K562 (cell line): ENCODE results near the gene ALAS2. TPM values are rescaled to one million over a fixed set of nuclear protein-coding genes. Genes with fewer than 3 reads are reported as not detected.

Experiments
- BRF1 ChIP-seq: IDR thresholded peaks from 3 replicates; pipeline ENCODE4 v1.6.1; 2011; ENCODE audit warnings: borderline replicate concordance, mild to moderate bottlenecking; ENCODE audit not compliant: insufficient read length; ENCODE audit errors: extremely low read depth
- CTCF ChIP-seq, 3 experiments: IDR thresholded peaks in 2 of 3; conservative IDR thresholded peaks in 1 of 3; 2 replicates each; pipeline ENCODE4 v1.5.1; 2011 to 2012; ENCODE audit warnings: low read length in 3 of 3, mild to moderate bottlenecking in 3 of 3, control low read depth in 2 of 3, improper control_type of control experiment in 1 of 3, inconsistent platforms in 1 of 3, low read depth in 1 of 3, mixed read lengths in 1 of 3, moderate library complexity in 1 of 3; ENCODE audit not compliant: insufficient read depth in 2 of 3
- ETV1 ChIP-seq: fragments of 450-650 bp; conservative IDR thresholded peaks from 2 replicates; pipeline ENCODE4 v1.6.1; 2016; ENCODE audit warnings: missing genetic modification characterization, control low read depth, low read depth, missing compliant biosample characterization
- GATAD2A ChIP-seq: fragments of 450-650 bp; IDR thresholded peaks from 2 replicates; pipeline ENCODE4 v1.6.1; 2017
- PPARD ChIP-seq: fragments of 250-450 bp; sonication (Bioruptor Pico); IDR thresholded peaks from 2 replicates; pipeline ENCODE4 v1.8.0; 2022; ENCODE audit warnings: inconsistent platforms, mild to moderate bottlenecking, moderate library complexity
- ZNF282 ChIP-seq: sonication (generic); formaldehyde crosslinking; IDR thresholded peaks from 2 replicates; pipeline ENCODE4 v1.8.1; 2023; ENCODE audit warnings: missing genetic modification reagents
- ZNF511 ChIP-seq: sonication (generic); formaldehyde crosslinking; IDR thresholded peaks from 2 replicates; pipeline ENCODE4 v1.8.0; 2022; ENCODE audit warnings: mild to moderate bottlenecking, missing genetic modification reagents
- polyA plus RNA-seq, 8 experiments: library from polyadenylated mRNA; depleted of rRNA in 4 of 8; stranded (reverse) in 5 of 8; unstranded in 3 of 8; fragments of >200 nt; fragmentation: Nextera tagmentation in 2 of 8; fragmentation: Illumina TruSeq in 1 of 8; extraction: Ambion mirVana in 2 of 8; extraction: Trizol in 1 of 8; gene quantifications; 2 replicates each; pipeline versions ENCODE4 v1.2.1 to v1.2.3, GENCODE V29; 2011 to 2014; ENCODE audit warnings: inconsistent platforms in 1 of 8, missing spikeins in 1 of 8
- total RNA-seq, 7 experiments: library from RNA; depleted of rRNA in 6 of 7; stranded (reverse); fragments of >200 nt in 6 of 7; fragmentation: Illumina TruSeq in 2 of 7; extraction: Trizol in 2 of 7; gene quantifications; 2 replicates each; pipeline versions ENCODE4 v1.2.1 to v1.2.3, GENCODE V29; 2011 to 2021; ENCODE audit warnings: low replicate concordance in 1 of 7
- TF ChIP-seq, protein P1 (sequence below), 2 experiments: fragments of 450-650 bp; IDR thresholded peaks; 2 replicates each; pipeline ENCODE4 v1.6.1; 2016; ENCODE audit warnings: mild to moderate bottlenecking in 2 of 2, borderline replicate concordance in 1 of 2, low read depth in 1 of 2, moderate library complexity in 1 of 2
- TF ChIP-seq, protein P2 (sequence below): sonication (generic); IDR thresholded peaks from 2 replicates; pipeline ENCODE4 v1.6.1; 2016

The ALAS2 gene
- total and polyA plus RNA-seq, 9 of the 15 experiments (the other 6 are each of a cell fraction or from before 2014, with no cell fraction given), result 14.6 to 101 (median 33.4) TPM

DNA sequence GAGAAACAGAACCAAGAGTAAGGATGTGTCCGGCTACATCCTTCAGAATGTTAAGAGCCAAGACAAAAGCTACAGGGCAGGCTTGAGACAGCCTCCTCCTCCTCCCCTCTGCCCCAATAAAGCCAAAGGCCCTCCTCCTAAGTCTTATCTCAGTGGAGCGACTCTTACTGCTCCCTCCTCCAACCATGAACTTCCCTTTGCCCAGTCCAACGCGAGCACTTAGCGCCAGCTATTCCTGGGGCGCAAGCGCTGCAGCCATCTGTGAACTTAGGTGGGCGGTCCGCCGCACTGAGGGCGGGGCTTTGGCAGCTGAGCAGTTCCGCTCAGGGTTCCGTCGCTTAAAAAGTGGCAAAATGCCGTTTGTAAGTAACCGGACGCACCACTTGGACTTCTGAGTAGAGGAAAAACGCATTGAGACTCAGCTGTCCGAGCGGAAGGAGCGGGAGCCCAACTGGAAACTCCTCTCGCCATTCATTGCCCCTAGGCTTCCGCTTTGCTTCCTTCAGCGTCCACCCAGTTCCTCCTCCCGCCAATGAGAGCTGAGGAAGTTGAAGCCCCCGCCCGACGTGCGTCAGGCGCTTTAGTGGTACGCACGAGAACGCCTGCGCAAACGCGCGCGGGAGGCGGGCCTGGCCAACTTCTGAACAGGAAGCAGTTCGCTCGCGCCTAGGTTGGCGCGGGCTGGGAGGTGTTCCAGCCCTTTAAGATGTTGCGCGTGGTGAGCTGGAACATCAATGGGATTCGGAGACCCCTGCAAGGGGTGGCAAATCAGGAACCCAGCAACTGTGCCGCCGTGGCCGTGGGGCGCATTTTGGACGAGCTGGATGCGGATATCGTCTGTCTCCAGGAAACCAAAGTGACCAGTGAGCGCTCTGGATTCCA lies 30.8 kb downstream of the ALAS2 start, which contains the start of gene APEX2 (continued):
- TF ChIP-seq, protein P1, sequence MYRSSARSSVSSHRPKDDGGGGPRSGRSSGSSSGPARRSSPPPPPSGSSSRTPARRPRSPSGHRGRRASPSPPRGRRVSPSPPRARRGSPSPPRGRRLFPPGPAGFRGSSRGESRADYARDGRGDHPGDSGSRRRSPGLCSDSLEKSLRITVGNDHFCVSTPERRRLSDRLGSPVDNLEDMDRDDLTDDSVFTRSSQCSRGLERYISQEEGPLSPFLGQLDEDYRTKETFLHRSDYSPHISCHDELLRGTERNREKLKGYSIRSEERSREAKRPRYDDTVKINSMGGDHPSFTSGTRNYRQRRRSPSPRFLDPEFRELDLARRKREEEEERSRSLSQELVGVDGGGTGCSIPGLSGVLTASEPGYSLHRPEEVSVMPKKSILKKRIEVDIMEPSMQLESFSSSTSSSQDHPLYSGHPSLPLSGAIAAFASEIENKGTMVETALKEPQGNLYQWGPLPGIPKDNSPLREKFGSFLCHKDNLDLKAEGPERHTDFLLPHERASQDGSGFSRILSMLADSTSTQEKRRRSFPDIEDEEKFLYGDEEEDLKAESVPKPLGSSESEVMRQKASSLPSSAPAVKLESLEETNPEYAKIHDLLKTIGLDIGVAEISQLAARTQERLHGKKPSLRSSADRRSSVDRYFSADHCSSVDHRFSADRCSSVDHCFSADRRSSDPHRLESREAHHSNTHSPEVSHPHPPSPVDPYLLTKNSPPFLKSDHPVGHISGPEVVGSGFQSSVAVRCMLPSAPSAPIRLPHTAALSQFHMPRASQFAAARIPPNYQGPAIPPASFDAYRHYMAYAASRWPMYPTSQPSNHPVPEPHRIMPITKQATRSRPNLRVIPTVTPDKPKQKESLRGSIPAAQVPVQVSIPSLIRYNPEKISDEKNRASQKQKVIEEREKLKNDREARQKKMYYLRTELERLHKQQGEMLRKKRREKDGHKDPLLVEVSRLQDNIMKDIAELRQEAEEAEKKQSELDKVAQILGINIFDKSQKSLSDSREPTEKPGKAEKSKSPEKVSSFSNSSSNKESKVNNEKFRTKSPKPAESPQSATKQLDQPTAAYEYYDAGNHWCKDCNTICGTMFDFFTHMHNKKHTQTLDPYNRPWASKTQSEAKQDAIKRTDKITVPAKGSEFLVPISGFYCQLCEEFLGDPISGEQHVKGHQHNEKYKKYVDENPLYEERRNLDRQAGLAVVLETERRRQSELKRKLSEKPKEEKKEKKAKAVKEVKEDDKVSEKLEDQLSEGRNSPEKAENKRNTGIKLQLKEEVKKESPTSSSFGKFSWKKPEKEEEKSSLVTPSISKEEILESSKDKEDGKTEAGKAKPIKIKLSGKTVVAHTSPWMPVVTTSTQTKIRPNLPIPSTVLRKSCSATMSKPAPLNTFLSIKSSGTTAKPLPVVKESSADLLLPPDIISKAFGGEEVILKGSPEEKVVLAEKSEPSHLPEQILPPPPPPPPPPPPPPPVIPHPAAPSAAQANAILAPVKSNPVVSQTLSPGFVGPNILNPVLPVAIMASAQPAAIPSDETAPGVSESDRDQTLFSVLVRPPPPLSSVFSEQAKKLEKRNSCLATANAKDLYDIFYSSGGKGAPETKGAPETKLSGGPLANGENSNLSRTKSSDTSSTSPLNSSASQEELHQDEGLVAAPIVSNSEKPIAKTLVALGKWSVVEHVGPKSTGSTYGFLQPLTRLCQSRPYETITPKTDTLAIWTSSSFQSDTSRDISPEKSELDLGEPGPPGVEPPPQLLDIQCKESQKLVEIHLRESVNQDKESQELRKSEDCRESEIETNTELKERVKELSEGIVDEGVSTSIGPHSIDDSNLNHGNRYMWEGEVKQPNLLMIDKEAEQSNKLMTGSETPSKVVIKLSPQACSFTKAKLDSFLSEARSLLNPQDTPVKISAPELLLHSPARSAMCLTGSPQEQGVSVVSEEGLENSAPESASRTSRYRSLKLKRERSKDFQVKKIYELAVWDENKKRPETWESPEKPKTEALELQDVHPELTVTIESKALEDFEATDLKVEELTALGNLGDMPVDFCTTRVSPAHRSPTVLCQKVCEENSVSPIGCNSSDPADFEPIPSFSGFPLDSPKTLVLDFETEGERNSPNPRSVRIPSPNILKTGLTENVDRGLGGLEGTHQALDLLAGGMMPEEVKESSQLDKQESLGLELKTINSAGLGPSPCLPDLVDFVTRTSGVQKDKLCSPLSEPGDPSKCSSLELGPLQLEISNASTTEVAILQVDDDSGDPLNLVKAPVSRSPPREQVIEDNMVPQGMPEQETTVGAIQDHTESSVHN (IDR thresholded peaks at IDR 0.05; ENCODE audit: borderline replicate concordance in 1 of 2, low read depth in 1 of 2), result no peak
- TF ChIP-seq GATAD2A, result no peak
- no peak for TF ChIP-seq ZNF511 (CRISPR knock-in tag)
- TF ChIP-seq PPARD (CRISPR knock-in tag), result no peak
- no peak for TF ChIP-seq BRF1
- no peak for TF ChIP-seq CTCF (IDR thresholded peaks at IDR 0.05 in 2 of 3, conservative IDR thresholded peaks at IDR 0.05 in 1 of 3; ENCODE audit: insufficient read depth in 2 of 3, low read depth in 1 of 3, low read length in 3 of 3)
- TF ChIP-seq ETV1 (tag), result no peak; the same call in 1 of the 2 replicates
- no peak for TF ChIP-seq ZNF282
- TF ChIP-seq, protein P2, sequence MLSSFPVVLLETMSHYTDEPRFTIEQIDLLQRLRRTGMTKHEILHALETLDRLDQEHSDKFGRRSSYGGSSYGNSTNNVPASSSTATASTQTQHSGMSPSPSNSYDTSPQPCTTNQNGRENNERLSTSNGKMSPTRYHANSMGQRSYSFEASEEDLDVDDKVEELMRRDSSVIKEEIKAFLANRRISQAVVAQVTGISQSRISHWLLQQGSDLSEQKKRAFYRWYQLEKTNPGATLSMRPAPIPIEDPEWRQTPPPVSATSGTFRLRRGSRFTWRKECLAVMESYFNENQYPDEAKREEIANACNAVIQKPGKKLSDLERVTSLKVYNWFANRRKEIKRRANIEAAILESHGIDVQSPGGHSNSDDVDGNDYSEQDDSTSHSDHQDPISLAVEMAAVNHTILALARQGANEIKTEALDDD, result no peak
